KMS-11 (cell line): ENCODE data around the gene CDK5RAP2.

ENCODE experiments used
- H2AFZ ChIP-seq: fragments of 200-600 bp; sonication (generic); 2 replicates; pipeline ENCODE4 v1.6.1; 2016; ENCODE audit warnings: antibody characterized with exemption, mixed run types, low read depth
- H3K27ac ChIP-seq: fragments of 200-600 bp; sonication (generic); 2 replicates; pipeline ENCODE4 v1.6.1; 2016; ENCODE audit warnings: mild to moderate bottlenecking, mixed run types
- H3K27me3 ChIP-seq: fragments of 200-600 bp; sonication (generic); 2 replicates; pipeline ENCODE4 v1.6.1; 2017; ENCODE audit warnings: mild to moderate bottlenecking, low read depth, mixed run types, moderate library complexity; ENCODE audit not compliant: insufficient read depth
- H3K36me3 ChIP-seq: fragments of 200-600 bp; sonication (generic); 2 replicates; pipeline ENCODE4 v1.6.1; 2017; ENCODE audit warnings: mild to moderate bottlenecking, mixed run types; ENCODE audit not compliant: insufficient read depth
- H3K4me1 ChIP-seq: fragments of 200-600 bp; sonication (generic); 2 replicates; pipeline ENCODE4 v1.6.1; 2016; ENCODE audit warnings: mild to moderate bottlenecking, low read depth, mixed run types; ENCODE audit not compliant: poor library complexity, severe bottlenecking
- H3K4me2 ChIP-seq: fragments of 200-600 bp; sonication (generic); 2 replicates; pipeline ENCODE4 v1.7.0; 2016; ENCODE audit warnings: mild to moderate bottlenecking, mixed run types
- H3K4me3 ChIP-seq: fragments of 200-600 bp; sonication (generic); IDR thresholded peaks from 2 replicates; pipeline ENCODE4 v1.6.1; 2017; ENCODE audit warnings: low read depth, low read length, mixed read lengths; ENCODE audit not compliant: insufficient read depth
- H3K79me2 ChIP-seq: fragments of 200-600 bp; sonication (generic); 2 replicates; pipeline ENCODE4 v1.6.1; 2016; ENCODE audit warnings: low read depth, mixed run types; ENCODE audit not compliant: insufficient read depth
- H3K9ac ChIP-seq: fragments of 200-600 bp; sonication (generic); 2 replicates; pipeline ENCODE4 v1.6.1; 2016; ENCODE audit warnings: mild to moderate bottlenecking, mixed run types
- H4K20me1 ChIP-seq: fragments of 200-600 bp; sonication (generic); 2 replicates; pipeline ENCODE4 v1.6.1; 2016; ENCODE audit warnings: mild to moderate bottlenecking, mixed run types; ENCODE audit not compliant: insufficient read depth
- CTCF ChIP-seq: fragments of 200-600 bp; sonication (generic); conservative IDR thresholded peaks from 2 replicates; pipeline ENCODE4 v1.6.1; 2017; ENCODE audit warnings: low read depth, mild to moderate bottlenecking, antibody characterized with exemption, low read length, moderate library complexity, mixed read lengths

The CDK5RAP2 gene

GRCh38 chr9:120572472-120572871 is 7.5 kb downstream of the CDK5RAP2 start:
- H3K4me2 ChIP-seq, result no peak overlapping the region; the same call in 1 of the 2 replicates
- no peak overlapping the region for H2AFZ ChIP-seq
- no peak for TF ChIP-seq CTCF
- H3K9ac ChIP-seq, result no peak overlapping the region
- H3K4me1 ChIP-seq, result peaks cover 97% of the 10 kb centered on the region
- H3K79me2 ChIP-seq, result peaks cover 76% of the 10 kb centered on the region
- no peaks in the 10 kb centered on the region for H3K27me3 ChIP-seq
- H3K36me3 ChIP-seq, result no peaks in the 10 kb centered on the region; the same call in 1 of the 2 replicates
- no peaks in the 10 kb centered on the region for H4K20me1 ChIP-seq
- H3K27ac ChIP-seq, result no peak overlapping the region
- H3K4me3 ChIP-seq, result no peak overlapping the region

DNA sequence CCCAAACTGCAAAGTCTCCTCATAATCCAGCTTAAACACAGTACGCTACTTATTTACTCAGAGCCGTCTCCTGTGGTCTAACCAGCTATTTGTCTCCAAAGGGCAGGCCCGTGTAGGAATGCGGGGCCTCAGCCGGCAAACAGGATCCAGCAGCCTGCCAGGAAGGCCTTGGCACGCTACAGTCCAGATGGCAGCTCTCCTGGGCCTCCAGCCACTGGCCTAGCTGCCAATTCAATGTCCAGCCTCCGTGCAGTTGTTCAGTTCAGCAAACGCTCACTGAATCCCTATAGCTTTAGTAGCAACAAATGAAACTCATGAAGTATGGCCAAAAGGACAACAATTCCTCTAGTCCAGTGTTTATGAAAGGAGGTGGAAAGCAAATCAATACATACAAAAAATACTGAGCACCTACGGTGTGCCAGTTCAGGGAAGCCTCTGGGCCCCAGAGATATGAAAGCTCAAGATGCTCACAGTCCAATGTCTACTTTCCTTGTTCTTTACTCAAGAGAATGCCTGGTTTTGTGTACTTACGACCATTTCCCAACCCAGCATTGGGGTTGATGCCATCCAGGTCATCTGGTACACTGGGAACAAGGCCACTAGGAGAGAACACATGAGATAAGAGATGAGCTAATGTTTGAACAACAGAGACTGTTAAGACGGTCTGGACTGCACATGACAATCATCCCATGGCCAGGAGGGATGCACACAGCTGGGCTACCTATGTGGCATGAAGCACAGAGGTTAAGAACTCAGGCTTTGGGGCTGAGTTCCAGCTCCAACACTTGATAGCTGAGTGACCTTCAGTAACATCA is 8.3 kb downstream of the CDK5RAP2 start:
- Histone ChIP-seq H3K36me3 (no peaks in the 10 kb centered on the region; the same call in 1 of the 2 replicates), H3K4me2 (no peak overlapping the region), H2AFZ (no peak overlapping the region), H3K4me1 (peaks cover 98% of the 10 kb centered on the region), H3K27me3 (no peaks in the 10 kb centered on the region), H4K20me1 (no peaks in the 10 kb centered on the region), H3K4me3 (no peak overlapping the region), H3K27ac (no peak overlapping the region), H3K9ac (no peak overlapping the region), H3K79me2 (peaks cover 75% of the 10 kb centered on the region)
- TF ChIP-seq CTCF, result no peak

GRCh38 chr9:120570296-120570695 is 9.7 kb downstream of the CDK5RAP2 start:
- Histone ChIP-seq H4K20me1 (no peaks in the 10 kb centered on the region), H2AFZ (no peak overlapping the region), H3K4me3 (no peak overlapping the region), H3K27me3 (no peaks in the 10 kb centered on the region), H3K79me2 (peaks cover 75% of the 10 kb centered on the region), H3K4me1 (peaks cover 98% of the 10 kb centered on the region), H3K36me3 (no peaks in the 10 kb centered on the region; the same call in 1 of the 2 replicates), H3K27ac (no peak overlapping the region), H3K9ac (no peak overlapping the region), H3K4me2 (peak overlapping the region; percentile 15; the same call in 1 of the 2 replicates)
- no peak for TF ChIP-seq CTCF

GRCh38 chr9:120569556-120569955 is 10.4 kb downstream of the CDK5RAP2 start:
- Histone ChIP-seq H2AFZ (no peak overlapping the region), H3K27me3 (no peaks in the 10 kb centered on the region), H3K4me3 (no peak overlapping the region), H3K4me1 (peaks cover 98% of the 10 kb centered on the region), H3K9ac (no peak overlapping the region), H3K36me3 (no peaks in the 10 kb centered on the region; the same call in 1 of the 2 replicates), H3K79me2 (peaks cover 77% of the 10 kb centered on the region), H4K20me1 (no peaks in the 10 kb centered on the region), H3K4me2 (peak overlapping the region; percentile 78), H3K27ac (peak overlapping the region; percentile 77)
- 0 out of 2 replicates have a peak, but pooled peaks have one; percentile 2 for TF ChIP-seq CTCF
